Small intestine (tissue), 7 donors: ENCODE results near the gene NAALAD2. TPM values are rescaled to one million over a fixed set of nuclear protein-coding genes. Genes with fewer than 3 reads are reported as not detected.
A peak's percentile ranks its signal among the peaks of the same experiment; 100 is the strongest.

ENCODE experiments used
- DNase-seq, 2 donors: peaks; one replicate each; pipeline versions ENCODE4 v3.0.0 to v3.0.0-alpha.2; 2013
- FAIRE-seq: peaks from 2 replicates; lab custom pipeline; 2012; peaks lifted over from hg19 to GRCh38; lab: Jason Lieb, UNC
- H3K27ac ChIP-seq, 3 donors: one replicate each; pipeline ENCODE4 v1.5.1; 2013; ENCODE audit warnings: low read length in 2 of 3, mild to moderate bottlenecking in 2 of 3, control low read depth in 1 of 3, inconsistent platforms in 1 of 3, low read depth in 1 of 3, moderate library complexity in 1 of 3
- H3K27me3 ChIP-seq, 3 donors: one replicate each; pipeline ENCODE4 v1.6.1; 2013; ENCODE audit warnings: low read length in 3 of 3, inconsistent platforms in 1 of 3; ENCODE audit not compliant: control insufficient read depth in 3 of 3, insufficient read depth in 3 of 3
- H3K36me3 ChIP-seq, 3 donors: one replicate each; pipeline ENCODE4 v1.6.1; 2013; ENCODE audit warnings: low read length in 3 of 3, inconsistent platforms in 1 of 3, low read depth in 1 of 3, mild to moderate bottlenecking in 1 of 3, moderate library complexity in 1 of 3; ENCODE audit not compliant: control insufficient read depth in 3 of 3, insufficient read depth in 2 of 3
- H3K4me1 ChIP-seq, 3 donors: one replicate each; pipeline ENCODE4 v1.6.1; 2013; ENCODE audit warnings: low read length in 2 of 3, inconsistent platforms in 1 of 3, low read depth in 1 of 3, mild to moderate bottlenecking in 1 of 3, moderate library complexity in 1 of 3; ENCODE audit not compliant: control insufficient read depth in 3 of 3, insufficient read depth in 2 of 3
- H3K4me3 ChIP-seq, 3 donors: one replicate each; pipeline ENCODE4 v1.5.1; 2013; ENCODE audit warnings: low read length in 3 of 3, control low read depth in 1 of 3, inconsistent platforms in 1 of 3, low read depth in 1 of 3, mild to moderate bottlenecking in 1 of 3, moderate library complexity in 1 of 3
- H3K9me3 ChIP-seq, 2 donors: one replicate each; pipeline ENCODE4 v1.6.1; 2013; ENCODE audit warnings: low read depth in 1 of 2, low read length in 1 of 2; ENCODE audit not compliant: control insufficient read depth in 2 of 2, insufficient read depth in 1 of 2
- WGBS, 3 donors: extraction: QIAGEN DNeasy Blood & Tissue Kit; methylation state at CpG; one replicate each; pipeline ENCODE4 v1.1.7; 2013; 5-methylcytosine and 5-hydroxymethylcytosine counted together
- polyA plus RNA-seq, 4 donors: library from polyadenylated mRNA; stranded (reverse) in 3 of 4; unstranded in 1 of 4; fragments of 200-250 nt in 3 of 4; fragments of 120-200 nt in 1 of 4; gene quantifications; one replicate each; pipeline versions ENCODE4 v1.2.1 to v1.2.3, GENCODE V29; 2013
- donor health status: healthy with polysubstance abuse.
- donor health status: control.
- donor health status: control.
- donor health status: Bipolar disorder and iron deficiency.
- donor health status: healthy.

The NAALAD2 gene
- polyA plus RNA-seq, 4 donors, result 0.39 to 5.5 TPM; not detected in 2

GRCh38 chr11:90171359-90171758 is 36.9 kb downstream of the NAALAD2 start:
- no peaks in the 10 kb centered on the region for H3K27me3 ChIP-seq
- H3K9me3 ChIP-seq, result no peaks in the 10 kb centered on the region
- H3K36me3 ChIP-seq, result no peaks in the 10 kb centered on the region
- H3K27ac ChIP-seq, result no peak overlapping the region
- H3K4me1 ChIP-seq, result no peaks in the 10 kb centered on the region
- no peak overlapping the region for H3K4me3 ChIP-seq
- DNase-seq (no peak), FAIRE-seq (no peak)

GRCh38 chr11:90176069-90176468 is 41.6 kb downstream of the NAALAD2 start:
- WGBS, 3 donors, result 89 to 95% (median 93%) methylated on average over 1 of the region's 1 CpG
- Histone ChIP-seq H3K4me1 (no peaks in the 10 kb centered on the region), H3K9me3 (no peaks in the 10 kb centered on the region), H3K36me3 (no peaks in the 10 kb centered on the region), H3K4me3 (no peak overlapping the region), H3K27me3 (no peaks in the 10 kb centered on the region), H3K27ac (no peak overlapping the region)
- no peak for FAIRE-seq
- DNase-seq, result no peak

- no peak for FAIRE-seq
- WGBS, 3 donors, result 53 to 78% (median 60%) methylated on average over 2 of the region's 2 CpGs
- Histone ChIP-seq H3K36me3 (no peaks in the 10 kb centered on the region), H3K27ac (no peak overlapping the region), H3K9me3 (no peaks in the 10 kb centered on the region), H3K4me3 (no peak overlapping the region), H3K27me3 (no peaks in the 10 kb centered on the region), H3K4me1 (no peaks in the 10 kb centered on the region)
- DNase-seq, result peak in 1 of 2 donors; percentile 8
Measured at GRCh38 chr11:90178751-90179150, 44.3 kb downstream of the NAALAD2 start.

GRCh38 chr11:90179923-90180322 is 45.5 kb downstream of the NAALAD2 start:
- DNase-seq (no peak), FAIRE-seq (no peak)
- no peaks in the 10 kb centered on the region for H3K9me3 ChIP-seq
- H3K27me3 ChIP-seq, result no peaks in the 10 kb centered on the region
- no peaks in the 10 kb centered on the region for H3K36me3 ChIP-seq
- H3K27ac ChIP-seq, result no peak overlapping the region
- WGBS, 3 donors, result 40 to 90% (median 58%) methylated on average over 2 of the region's 2 CpGs
- H3K4me1 ChIP-seq, result no peaks in the 10 kb centered on the region
- no peak overlapping the region for H3K4me3 ChIP-seq

GRCh38 chr11:90187839-90188238 is 53.4 kb downstream of the NAALAD2 start:
- H3K27ac ChIP-seq, result no peak overlapping the region
- no peaks in the 10 kb centered on the region for H3K9me3 ChIP-seq
- WGBS, 3 donors, result 90 to 93% (median 91%) methylated on average over 3 of the region's 3 CpGs
- DNase-seq (no peak), FAIRE-seq (no peak)
- H3K4me1 ChIP-seq, result no peaks in the 10 kb centered on the region
- no peak overlapping the region for H3K4me3 ChIP-seq
- no peaks in the 10 kb centered on the region for H3K36me3 ChIP-seq
- H3K27me3 ChIP-seq, result no peaks in the 10 kb centered on the region

- DNase-seq, result no peak
- 98 to 100% (median 99%) methylated on average over 2 of the region's 2 CpGs for WGBS, 3 donors
- no peak overlapping the region for H3K4me3 ChIP-seq
- H3K9me3 ChIP-seq, result no peaks in the 10 kb centered on the region
- no peaks in the 10 kb centered on the region for H3K27me3 ChIP-seq
- H3K36me3 ChIP-seq, result no peaks in the 10 kb centered on the region
- FAIRE-seq, result no peak
- H3K27ac ChIP-seq, result no peak overlapping the region
- no peaks in the 10 kb centered on the region for H3K4me1 ChIP-seq
Measured at GRCh38 chr11:90189011-90189410, 54.5 kb downstream of the NAALAD2 start.

- no peaks in the 10 kb centered on the region for H3K4me1 ChIP-seq
- FAIRE-seq, result no peak
- WGBS, 3 donors, result 76 to 86% (median 81%) methylated on average over 4 of the region's 4 CpGs
Measured at GRCh38 chr11:90192869-90193582, 58.6 kb downstream of the NAALAD2 start.

GRCh38 chr11:90197377-90197776 is 62.9 kb downstream of the NAALAD2 start:
- FAIRE-seq, result no peak
- WGBS, 3 donors, result 74 to 92% (median 87%) methylated on average over 1 of the region's 1 CpG

More at GRCh38 chr11:90192869-90193582, 58.6 kb downstream of the NAALAD2 start:
- no peak overlapping the region for H3K4me3 ChIP-seq
- H3K27ac ChIP-seq, result no peak overlapping the region
- H3K36me3 ChIP-seq, result no peaks in the 10 kb centered on the region
- no peaks in the 10 kb centered on the region for H3K9me3 ChIP-seq
- no peaks in the 10 kb centered on the region for H3K27me3 ChIP-seq
- DNase-seq, result no peak

GRCh38 chr11:90202342-90202741 is 67.9 kb downstream of the NAALAD2 start:
- DNase-seq, result no peak
- 77 to 88% (median 84%) methylated on average over 3 of the region's 3 CpGs for WGBS, 3 donors
- no peak for FAIRE-seq
- Histone ChIP-seq H3K9me3 (no peaks in the 10 kb centered on the region), H3K27me3 (no peaks in the 10 kb centered on the region), H3K36me3 (peaks cover 0 to 5% (median 0%) of the 10 kb centered on the region in 3 donors), H3K4me1 (no peaks in the 10 kb centered on the region), H3K27ac (no peak overlapping the region), H3K4me3 (no peak overlapping the region)

More at GRCh38 chr11:90197377-90197776, 62.9 kb downstream of the NAALAD2 start:
- Histone ChIP-seq H3K36me3 (no peaks in the 10 kb centered on the region), H3K4me3 (no peak overlapping the region), H3K4me1 (no peaks in the 10 kb centered on the region), H3K27ac (no peak overlapping the region), H3K27me3 (no peaks in the 10 kb centered on the region), H3K9me3 (no peaks in the 10 kb centered on the region)
- DNase-seq, result no peak
